IMR-90 (cell line): ENCODE results near the gene SH2B3. TPM values are rescaled to one million over a fixed set of nuclear protein-coding genes. Genes with fewer than 3 reads are reported as not detected.

Source experiments
- ATAC-seq: fragments of 200-7000 bp; cut with Tn5 transposase; 2 replicates; pipeline ENCODE4 v1.9.1; 2020; ENCODE audit warnings: low read depth, mild to moderate bottlenecking, moderate library complexity
- BruUV-seq: library from RNA; stranded (reverse); fragments of 400-500 nt; replicated peaks from 2 replicates; lab custom pipeline; 2021; lab: Mats Ljungman, UMichigan
- CTCF ChIA-PET: fragments of 300-600 bp; formaldehyde crosslinking; extraction: SDS; loops from one replicate; lab custom pipeline; 2021; ENCODE audit warnings: antibody characterized with exemption; lab: Yijun Ruan, JAX
- POLR2A ChIA-PET: fragments of 300-600 bp; sonication (Branson Sonifier 250); formaldehyde crosslinking; loops from one replicate; lab custom pipeline; 2022; ENCODE audit warnings: antibody characterized with exemption; ENCODE audit not compliant: unreplicated experiment; lab: Charles Lee
- DNase-seq: peaks from one replicate; pipeline ENCODE4 v3.0.0; 2013
- H2AFZ ChIP-seq: replicated peaks from 2 replicates; pipeline ENCODE3; 2013; ENCODE audit warnings: low read length, mild to moderate bottlenecking; ENCODE audit not compliant: poor library complexity
- H2AK5ac ChIP-seq: 2 replicates; pipeline ENCODE4 v1.6.1; 2013; ENCODE audit warnings: low read depth, low read length, inconsistent platforms
- H2AK9ac ChIP-seq: replicated peaks from 2 replicates; pipeline ENCODE3; 2013; ENCODE audit warnings: mild to moderate bottlenecking, low read depth, low read length, moderate library complexity; ENCODE audit not compliant: poor library complexity
- H2BK120ac ChIP-seq: 2 replicates; pipeline ENCODE4 v1.6.1; 2013; ENCODE audit warnings: low read depth, low read length, inconsistent platforms
- H2BK15ac ChIP-seq: 3 replicates; pipeline ENCODE4 v1.6.1; 2013; ENCODE audit warnings: low read depth, low read length, inconsistent platforms
- H2BK20ac ChIP-seq: 2 replicates; pipeline ENCODE4 v1.6.1; 2013; ENCODE audit warnings: low read depth, mild to moderate bottlenecking, inconsistent platforms, low read length, moderate library complexity
- H2BK5ac ChIP-seq: 2 replicates; pipeline ENCODE4 v1.6.1; 2013; ENCODE audit warnings: mild to moderate bottlenecking, low read depth, low read length, inconsistent platforms; ENCODE audit not compliant: poor library complexity, severe bottlenecking
- H3K14ac ChIP-seq: replicated peaks from 2 replicates; pipeline ENCODE4 v1.6.1; 2013; ENCODE audit warnings: low read depth, low read length, inconsistent platforms
- H3K18ac ChIP-seq: 2 replicates; pipeline ENCODE4 v1.6.1; 2013; ENCODE audit warnings: low read depth, low read length, control low read depth
- H3K23ac ChIP-seq: 2 replicates; pipeline ENCODE4 v1.6.1; 2013; ENCODE audit warnings: low read depth, low read length, inconsistent platforms
- H3K27ac ChIP-seq: 2 replicates; pipeline ENCODE4 v1.5.1; 2013; ENCODE audit warnings: mild to moderate bottlenecking, control low read depth, low read length; ENCODE audit not compliant: insufficient read depth
- H3K27me3 ChIP-seq: 2 replicates; pipeline ENCODE4 v1.6.1; 2013; ENCODE audit warnings: low read length; ENCODE audit not compliant: control insufficient read depth, insufficient read depth
- H3K36me3 ChIP-seq: 2 replicates; pipeline ENCODE4 v1.6.1; 2013; ENCODE audit warnings: low read length, mixed read lengths; ENCODE audit not compliant: control insufficient read depth, insufficient read depth
- H3K4ac ChIP-seq: 2 replicates; pipeline ENCODE4 v1.6.1; 2013; ENCODE audit warnings: low read depth, low read length, inconsistent platforms
- H3K4me1 ChIP-seq: 2 replicates; pipeline ENCODE4 v1.6.1; 2013; ENCODE audit warnings: low read length, mixed read lengths; ENCODE audit not compliant: control insufficient read depth, insufficient read depth
- H3K4me2 ChIP-seq: 2 replicates; pipeline ENCODE4 v1.6.1; 2013; ENCODE audit warnings: low read depth, mild to moderate bottlenecking, control low read depth, low read length, moderate library complexity
- H3K4me3 ChIP-seq: 2 replicates; pipeline ENCODE4 v1.5.1; 2013; ENCODE audit warnings: low read depth, mild to moderate bottlenecking, control low read depth, low read length, moderate library complexity; ENCODE audit not compliant: insufficient read depth
- H3K56ac ChIP-seq: 2 replicates; pipeline ENCODE4 v1.6.1; 2013; ENCODE audit warnings: low read length, inconsistent platforms; ENCODE audit not compliant: insufficient read depth; ENCODE audit errors: extremely low read depth
- H3K79me1 ChIP-seq, 2 experiments: 2 replicates each; pipeline ENCODE4 v1.6.1; 2013; ENCODE audit warnings: low read length in 2 of 2, inconsistent platforms in 1 of 2, low read depth in 1 of 2
- H3K9ac ChIP-seq: 2 replicates; pipeline ENCODE4 v1.6.1; 2013; ENCODE audit warnings: low read depth, low read length, control low read depth
- H3K9me1 ChIP-seq: 2 replicates; pipeline ENCODE4 v1.6.1; 2013; ENCODE audit warnings: low read length, inconsistent platforms; ENCODE audit not compliant: insufficient read depth
- H3K9me3 ChIP-seq: 2 replicates; pipeline ENCODE4 v1.6.1; 2013; ENCODE audit warnings: low read length; ENCODE audit not compliant: control insufficient read depth, insufficient read depth
- H4K20me1 ChIP-seq: 2 replicates; pipeline ENCODE4 v1.6.1; 2013; ENCODE audit warnings: low read length, inconsistent platforms; ENCODE audit not compliant: insufficient read depth
- H4K5ac ChIP-seq: 2 replicates; pipeline ENCODE4 v1.6.1; 2013; ENCODE audit warnings: mild to moderate bottlenecking, low read depth, low read length, control low read depth
- H4K8ac ChIP-seq, 2 experiments: 2 replicates each; pipeline ENCODE4 v1.6.1; 2013; ENCODE audit warnings: low read depth in 2 of 2, low read length in 2 of 2, control low read depth in 1 of 2, inconsistent platforms in 1 of 2
- H4K91ac ChIP-seq: 2 replicates; pipeline ENCODE4 v1.6.1; 2013; ENCODE audit warnings: low read depth, low read length, inconsistent platforms; ENCODE audit not compliant: insufficient read depth
- CEBPB ChIP-seq: IDR thresholded peaks from 2 replicates; pipeline ENCODE4 v1.6.1; 2012; ENCODE audit warnings: low read depth, low read length, improper control_type of control experiment
- CTCF ChIP-seq: conservative IDR thresholded peaks from 2 replicates; pipeline ENCODE4 v1.5.1; 2012; ENCODE audit warnings: mild to moderate bottlenecking, low read depth, low read length, improper control_type of control experiment
- WGBS, 2 experiments: methylation state at CpG; one replicate each; pipeline versions ENCODE4 v1.1.5 to v1.1.7; 2013; ENCODE audit warnings: missing lambda C conversion rate in 2 of 2; ENCODE audit not compliant: insufficient read length in 1 of 2; ENCODE audit errors: extremely low coverage in 2 of 2; 5-methylcytosine and 5-hydroxymethylcytosine counted together
- dilution Hi-C: fragments of 300-500 bp; cut with HindIII; formaldehyde crosslinking; loops from one replicate; pipeline ENCODE4 v1.14.3; 2018; ENCODE audit warnings: low sequenced_read_pairs; ENCODE audit not compliant: unreplicated experiment
- in situ Hi-C: fragments of 300-500 bp; cut with MboI; formaldehyde crosslinking; loops from 3 replicates; pipeline ENCODE4 v1.14.3; 2019; ENCODE audit warnings: low sequenced_read_pairs, inconsistent platforms, mixed read lengths
- intact Hi-C: fragments of 100-400 bp; cut with micrococcal nuclease; formaldehyde crosslinking; loops from 2 replicates; pipeline ENCODE4 v1.10.0; 2022
- polyA plus RNA-seq, 3 experiments: library from polyadenylated mRNA; depleted of rRNA; stranded (reverse); fragments of >200 nt; gene quantifications; 2 replicates each; pipeline ENCODE4 v1.2.3, GENCODE V29; 2012; ENCODE audit warnings: low replicate concordance in 1 of 3
- total RNA-seq: library from RNA; depleted of rRNA; stranded (reverse); fragments of >200 nt; gene quantifications from 2 replicates; pipeline ENCODE4 v1.2.3, GENCODE V29; 2012

Gene SH2B3
- total and polyA plus RNA-seq, 2 of the 4 experiments (the other 2 are of a cell fraction), result 9.3 to 20.2 TPM

GRCh38 chr12:111434049-111434448 is 28.3 kb downstream of the SH2B3 start:
- Histone ChIP-seq H3K79me1 (peaks cover 16 to 88% of the 10 kb centered on the region in 2 experiments), H3K9ac (no peak overlapping the region), H2AK5ac (peak overlapping the region; percentile 46; the same call in 1 of the 2 replicates), H3K14ac (0 out of 2 replicates have a peak overlapping the region, but pooled peaks have one; percentile 11), H2BK15ac (peak overlapping the region; percentile 63; the same call in 1 of the 3 replicates), H2AFZ (no peak overlapping the region), H3K18ac (peak overlapping the region; percentile 12; the same call in 1 of the 2 replicates), H4K8ac (peak overlapping the region; percentile 8 to 74; a peak in 2 of 4 replicates), H3K9me1 (peaks cover 46% of the 10 kb centered on the region), H3K4me1 (peaks cover 36% of the 10 kb centered on the region), H3K27ac (peak overlapping the region; percentile 13; the same call in 1 of the 2 replicates), H4K20me1 (peaks cover 68% of the 10 kb centered on the region), H2BK20ac (no peak overlapping the region), H3K27me3 (no peaks in the 10 kb centered on the region), H3K36me3 (no peaks in the 10 kb centered on the region), H3K4me3 (no peak overlapping the region), H2BK120ac (peak overlapping the region; percentile 31; the same call in 1 of the 2 replicates), H3K23ac (0 out of 2 replicates have a peak overlapping the region, but pooled peaks have one; percentile 34), H2AK9ac (no peak overlapping the region), H4K5ac (no peak overlapping the region; the same call in 1 of the 2 replicates), H3K56ac (peak overlapping the region; percentile 10; the same call in 1 of the 2 replicates), H3K4ac (peak overlapping the region; percentile 39; the same call in 1 of the 2 replicates), H2BK5ac (peak overlapping the region; percentile 53), H3K9me3 (no peaks in the 10 kb centered on the region), H3K4me2 (peak overlapping the region; percentile 33), H4K91ac (peak overlapping the region; percentile 13; the same call in 1 of the 2 replicates)
- dilution Hi-C loops (no loop called here), in situ Hi-C loops (no loop called here), intact Hi-C loops (no loop called here)
- TF ChIP-seq CEBPB, result peak; percentile 92
- no peak for TF ChIP-seq CTCF
- no CpG with 5 or more reads among the region's 3 CpGs for WGBS, 2 experiments
- POLR2A ChIA-PET, result interaction anchor here (0.7 kb wide), 1 partner anchor 10 kb away, joined by 3 read pairs; no protein-coding TSS in a partner anchor
- DNase-seq, result peak; percentile 44
- CTCF ChIA-PET, result interaction anchor here (1.5 to 2.4 kb wide), 2 partner anchors 17 to 37 kb away, joined by 8 to 10 read pairs; no protein-coding TSS in a partner anchor
- peak; percentile 4 for ATAC-seq
- BruUV-seq, result no TSS peak
